Activated CD4-positive, alpha-beta T cell treated with anti-CD3 and anti-CD28 coated beads, Interleukin-2, amount 50 U/mL, for 4 hours (primary cell): Measurements from ENCODE around the gene IBA57.

Experiments used
- DNase-seq, 2 experiments: peaks; one replicate each; pipeline ENCODE4 v3.0.0-alpha.2; 2020

The IBA57 gene

DNA sequence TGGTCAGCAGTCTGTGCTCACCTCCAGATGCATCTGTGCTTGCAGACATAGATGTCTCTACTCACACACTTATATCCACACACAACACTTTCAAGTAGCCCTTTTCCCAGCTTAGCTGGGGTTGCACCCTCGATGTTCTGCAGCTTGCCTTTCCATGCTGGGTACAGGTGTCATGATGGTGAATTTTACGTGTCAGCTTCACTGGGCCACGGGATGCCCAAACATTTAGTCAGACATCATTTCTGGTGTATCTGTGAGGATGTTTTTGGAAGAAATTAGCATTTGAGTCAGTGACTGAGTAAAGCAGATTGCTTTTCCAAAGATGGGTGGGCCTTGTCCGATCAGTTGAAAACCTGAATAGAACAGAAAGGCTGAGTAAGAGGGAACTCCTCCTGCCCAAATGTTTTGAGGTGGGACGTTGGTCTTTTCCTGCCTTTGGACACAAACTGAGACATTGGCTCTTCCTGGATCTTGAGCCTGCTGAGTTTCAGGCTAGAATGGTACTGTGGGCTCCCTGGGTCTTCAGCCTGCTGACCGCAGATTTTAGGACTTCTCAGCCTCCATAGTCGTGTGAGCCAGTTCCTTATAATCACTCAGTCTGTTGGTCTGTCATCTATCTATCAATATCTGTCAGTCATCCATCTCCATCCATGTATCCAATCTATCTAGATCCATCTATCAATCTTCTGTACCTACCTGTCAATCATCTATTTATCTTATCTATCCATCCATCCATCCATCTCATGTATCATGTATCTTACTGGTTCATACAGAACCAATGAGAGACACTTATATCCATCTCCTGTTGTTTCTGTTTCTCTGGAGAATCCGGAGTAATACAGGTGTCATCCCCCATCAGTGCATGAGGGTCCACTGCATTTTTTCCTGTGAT lies 29.6 kb downstream of the IBA57 start:
- no peak for DNase-seq

- no peak for DNase-seq
Measured at GRCh38 chr1:228197555-228198147, 32.0 kb downstream of the IBA57 start.

- no peak for DNase-seq
Measured at GRCh38 chr1:228198977-228199590, 33.5 kb downstream of the IBA57 start.

DNA sequence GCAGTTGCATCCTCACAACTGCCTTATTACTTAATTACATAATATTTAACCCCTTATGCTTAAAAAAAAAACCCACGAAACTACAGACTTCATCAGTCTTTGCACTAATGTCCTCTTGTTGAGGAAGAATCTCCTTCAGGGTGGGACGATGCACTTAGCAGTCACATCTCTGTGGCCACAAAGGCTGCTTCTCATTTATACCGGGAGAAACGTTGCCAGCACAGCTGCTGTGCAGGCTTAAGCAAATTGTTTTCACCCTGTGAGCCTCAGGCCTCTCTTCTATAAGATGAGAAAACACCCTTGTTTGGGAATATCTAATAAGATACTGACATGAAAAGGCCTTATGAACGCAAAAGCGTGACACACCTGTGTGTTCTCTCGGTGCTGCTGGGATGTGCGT lies 39.4 kb downstream of the IBA57 start:
- no peak for DNase-seq

- DNase-seq: no peak
Measured at GRCh38 chr1:228205526-228206436, 40.2 kb downstream of the IBA57 start.

GRCh38 chr1:228206582-228207351 lies 41.2 kb downstream of the IBA57 start:
- no peak for DNase-seq

DNA sequence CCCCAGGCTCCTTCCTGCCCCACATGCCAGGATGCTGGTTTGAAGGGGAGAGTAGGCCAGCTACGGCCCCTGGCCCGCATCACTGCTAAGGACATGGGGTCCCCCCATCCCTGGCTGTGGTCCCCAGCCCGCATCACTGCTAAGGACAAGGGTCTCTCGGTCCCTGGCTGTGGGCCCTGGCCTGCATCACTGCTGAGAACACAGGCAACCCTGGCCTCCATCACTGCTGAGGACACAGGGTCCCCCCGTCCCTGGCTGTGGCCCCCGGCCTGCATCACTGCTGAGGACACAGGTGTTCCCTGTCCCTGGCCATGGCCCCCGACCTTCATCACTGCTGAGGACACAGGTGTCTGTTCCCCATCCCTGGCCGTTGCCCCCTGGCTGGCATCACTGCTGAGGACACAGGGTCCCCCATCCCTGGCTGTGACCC lies 41.8 kb downstream of the IBA57 start:
- DNase-seq: no peak

DNA sequence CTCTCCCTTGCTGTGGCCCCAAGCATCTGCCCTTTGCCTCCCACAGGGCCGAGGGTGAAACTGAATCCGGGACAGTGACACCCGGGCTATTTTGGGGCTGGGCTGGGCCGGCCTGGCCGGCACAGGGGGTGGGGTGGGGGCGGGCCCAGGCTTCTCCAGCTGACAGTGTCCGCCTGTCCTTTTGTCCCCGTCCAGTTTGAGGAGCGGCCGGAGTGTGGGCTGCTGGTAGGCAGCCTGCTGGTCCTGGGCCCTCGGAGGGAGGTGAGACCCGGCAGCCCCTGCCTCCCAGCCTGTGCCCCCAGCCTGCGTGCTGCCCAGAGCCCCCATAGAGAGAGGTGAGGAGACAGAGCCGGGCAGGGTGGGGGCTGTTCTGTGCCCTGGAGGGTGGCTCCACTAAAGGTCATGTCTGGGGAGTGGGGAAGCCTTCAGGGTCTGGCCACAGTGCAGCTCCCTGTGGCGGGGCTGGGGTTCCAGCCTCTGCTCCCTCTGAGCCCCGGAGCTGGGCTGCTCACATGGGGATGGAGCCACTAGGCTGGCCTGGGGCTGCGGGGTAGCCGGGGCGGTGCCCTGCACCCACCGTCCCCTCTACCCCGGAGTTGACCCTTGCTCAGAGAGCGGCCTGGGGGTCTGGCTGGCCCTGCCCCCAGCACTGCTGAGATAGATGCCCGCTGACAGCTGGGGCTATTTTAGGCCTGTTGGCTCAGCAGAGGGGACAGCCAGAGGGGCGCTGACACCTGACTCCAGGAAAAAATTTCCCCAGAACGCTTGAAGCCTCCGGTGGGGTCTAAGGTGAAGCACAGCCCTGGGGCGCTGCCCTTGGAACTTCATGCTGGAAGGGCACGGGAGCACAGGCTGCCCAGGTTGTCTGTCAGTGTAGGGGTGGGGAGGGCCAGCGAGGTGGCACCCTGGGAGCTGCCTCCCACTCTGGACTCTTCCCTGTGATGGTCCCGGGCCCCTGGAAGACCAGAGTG lies 42.5 kb downstream of the IBA57 start, which contains the start of gene OBSCN:
TSS of gene OBSCN (plus strand) at position 194 of the 971 bp plus-strand sequence. CDS start 3,740 bp downstream, outside the sequence.
- no peak for DNase-seq

- no peak for DNase-seq
Measured at GRCh38 chr1:228208831-228209551, 43.4 kb downstream of the IBA57 start.

DNA sequence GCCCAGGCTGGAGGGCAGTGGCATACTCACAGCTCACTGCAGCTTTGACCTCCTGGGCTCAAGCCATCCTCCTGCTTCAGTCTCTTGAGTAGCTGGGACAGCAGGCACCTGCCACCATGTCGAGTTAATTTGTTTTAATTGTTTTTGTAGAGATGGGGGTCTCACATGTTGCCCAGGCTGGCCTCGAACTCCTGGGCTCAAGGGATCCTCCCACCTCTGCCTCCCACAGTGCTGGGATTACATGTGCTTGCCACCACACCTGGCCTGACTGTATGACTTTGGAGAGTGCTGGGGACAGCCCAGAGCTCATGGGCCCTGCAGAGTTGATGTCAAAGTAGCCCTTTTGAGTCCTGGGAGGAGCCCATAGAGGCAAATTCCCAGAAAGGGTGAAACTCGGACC lies 44.1 kb downstream of the IBA57 start:
- no peak for DNase-seq

GRCh38 chr1:228210076-228210651 lies 44.6 kb downstream of the IBA57 start:
- no peak for DNase-seq

- no peak for DNase-seq
Measured at GRCh38 chr1:228210712-228211530, 45.3 kb downstream of the IBA57 start.

DNA sequence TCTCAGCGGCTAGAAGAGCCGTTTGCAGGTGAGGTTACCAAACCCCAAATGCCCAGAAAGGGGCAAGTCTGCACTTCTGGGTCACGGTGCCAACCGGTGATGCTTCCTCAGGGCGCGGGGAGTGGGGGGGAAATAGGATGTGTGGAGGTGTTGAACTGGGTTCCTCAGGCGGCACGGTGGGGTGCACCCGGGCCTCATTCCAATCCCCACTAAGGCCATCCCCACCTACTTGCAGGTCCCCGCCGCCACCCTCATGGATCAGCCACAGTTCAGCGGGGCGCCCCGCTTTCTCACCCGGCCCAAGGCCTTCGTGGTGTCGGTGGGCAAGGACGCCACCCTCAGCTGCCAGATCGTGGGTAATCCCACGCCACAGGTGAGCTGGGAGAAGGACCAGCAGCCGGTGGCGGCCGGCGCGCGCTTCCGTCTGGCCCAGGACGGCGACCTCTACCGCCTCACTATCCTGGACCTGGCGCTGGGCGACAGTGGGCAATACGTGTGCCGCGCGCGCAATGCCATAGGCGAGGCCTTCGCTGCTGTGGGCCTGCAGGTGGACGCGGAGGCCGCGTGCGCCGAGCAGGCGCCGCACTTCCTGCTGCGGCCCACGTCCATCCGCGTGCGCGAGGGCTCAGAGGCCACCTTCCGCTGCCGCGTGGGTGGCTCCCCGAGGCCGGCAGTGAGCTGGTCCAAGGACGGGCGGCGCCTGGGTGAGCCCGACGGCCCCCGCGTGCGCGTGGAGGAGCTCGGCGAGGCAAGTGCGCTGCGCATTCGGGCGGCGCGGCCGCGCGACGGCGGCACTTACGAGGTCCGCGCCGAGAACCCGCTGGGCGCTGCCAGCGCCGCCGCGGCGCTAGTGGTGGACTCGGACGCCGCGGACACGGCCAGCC lies 46.2 kb downstream of the IBA57 start:
- DNase-seq: no peak

DNA sequence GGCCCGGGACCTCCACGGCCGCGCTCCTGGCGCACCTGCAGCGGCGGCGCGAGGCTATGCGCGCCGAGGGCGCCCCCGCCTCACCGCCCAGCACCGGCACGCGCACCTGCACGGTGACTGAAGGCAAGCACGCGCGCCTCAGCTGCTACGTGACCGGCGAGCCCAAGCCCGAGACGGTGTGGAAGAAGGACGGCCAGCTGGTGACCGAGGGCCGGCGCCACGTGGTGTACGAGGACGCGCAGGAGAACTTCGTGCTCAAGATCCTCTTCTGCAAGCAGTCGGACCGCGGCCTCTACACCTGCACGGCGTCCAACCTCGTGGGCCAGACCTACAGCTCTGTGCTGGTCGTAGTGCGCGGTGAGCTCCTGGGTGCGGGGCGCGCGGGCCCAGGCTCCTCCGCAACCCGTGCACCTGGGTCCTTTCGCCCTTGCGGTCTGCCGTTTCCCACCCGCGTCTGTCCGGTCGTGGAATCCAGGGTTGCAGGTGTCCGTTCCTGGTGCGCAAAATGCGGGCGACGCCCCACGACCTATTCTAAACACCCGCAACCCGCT lies 46.9 kb downstream of the IBA57 start:
- DNase-seq: no peak

GRCh38 chr1:228212966-228213844 lies 47.6 kb downstream of the IBA57 start:
- peak; percentile 91 to 92 for DNase-seq
